Stimulated activated CD4-positive, alpha-beta T cell treated with anti-CD3 and anti-CD28 coated beads, TNF-alpha, amount 100 ng/mL, for 1 hour (primary cell): ENCODE data around the gene DNASE2B.

Source experiments
- DNase-seq, 3 donors: peaks; one replicate each; pipeline ENCODE4 v3.0.0-alpha.2; 2020; ENCODE audit warnings: low read depth in 3 of 3, low spot score in 1 of 3

The DNASE2B gene

DNA sequence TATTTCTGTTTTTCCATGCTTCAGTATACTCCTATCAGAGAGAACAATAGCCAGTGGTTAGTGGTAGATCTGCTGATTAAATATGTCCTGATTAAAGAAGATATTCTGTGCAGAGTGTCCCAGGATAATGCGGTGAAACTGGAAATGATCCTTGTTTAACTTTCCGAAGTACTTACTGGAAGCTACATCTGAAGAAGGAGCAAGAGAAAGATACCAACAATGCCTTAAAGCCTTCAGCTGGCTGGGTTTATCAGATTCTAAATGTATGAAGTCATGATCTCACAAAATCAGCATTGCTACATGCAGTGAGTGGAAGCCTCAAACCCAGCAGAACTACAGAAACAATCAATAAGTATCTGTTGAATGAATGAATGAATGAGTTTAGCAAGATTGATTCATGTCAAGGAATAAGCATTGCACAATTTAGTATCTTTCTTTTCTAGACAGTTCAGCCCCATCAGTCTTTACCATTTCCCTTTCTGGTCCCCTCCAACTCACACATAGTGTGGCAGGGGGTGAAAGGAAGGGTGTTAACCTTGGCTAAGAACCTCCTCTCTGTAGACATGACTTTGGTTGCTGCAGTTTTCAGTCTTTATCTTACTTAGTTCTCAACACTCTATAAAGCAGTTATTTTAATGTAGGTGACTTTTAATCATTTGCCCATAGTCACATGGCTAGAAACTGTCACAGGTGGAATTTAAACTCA lies 24.7 kb upstream of the DNASE2B start:
- no peak for DNase-seq

DNA sequence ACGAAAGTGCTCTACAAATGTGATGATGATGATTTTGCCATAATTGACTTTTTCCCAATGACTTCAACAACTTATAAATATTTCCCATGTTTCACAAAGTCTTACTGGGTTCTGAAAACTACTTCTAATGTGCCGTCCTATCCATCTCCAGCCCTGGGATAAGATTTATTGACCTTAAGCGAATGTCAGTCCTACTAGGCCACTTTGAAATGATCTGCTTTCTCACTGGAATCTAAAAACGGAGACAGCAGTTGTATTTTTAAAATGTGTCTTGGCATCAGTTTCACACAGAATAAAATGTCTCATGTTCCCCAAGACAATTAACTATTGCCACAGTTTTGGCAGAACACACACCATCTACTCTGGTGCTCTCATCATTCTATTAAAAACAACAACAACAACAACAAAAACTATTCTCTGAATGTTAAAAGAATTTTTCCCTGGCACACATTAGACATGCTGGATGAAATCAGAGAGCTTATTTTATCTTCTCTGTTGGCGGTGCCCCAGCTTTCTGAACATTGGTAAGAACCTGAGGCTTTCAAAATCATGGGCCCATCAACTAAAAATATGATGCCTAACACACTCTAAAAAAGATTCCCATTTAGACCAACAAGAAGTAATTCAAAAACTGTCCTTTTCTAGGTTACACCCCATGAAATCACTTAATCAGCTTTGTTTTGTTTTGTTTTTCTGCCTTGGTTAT lies 23.1 kb upstream of the DNASE2B start:
- DNase-seq: no peak

DNA sequence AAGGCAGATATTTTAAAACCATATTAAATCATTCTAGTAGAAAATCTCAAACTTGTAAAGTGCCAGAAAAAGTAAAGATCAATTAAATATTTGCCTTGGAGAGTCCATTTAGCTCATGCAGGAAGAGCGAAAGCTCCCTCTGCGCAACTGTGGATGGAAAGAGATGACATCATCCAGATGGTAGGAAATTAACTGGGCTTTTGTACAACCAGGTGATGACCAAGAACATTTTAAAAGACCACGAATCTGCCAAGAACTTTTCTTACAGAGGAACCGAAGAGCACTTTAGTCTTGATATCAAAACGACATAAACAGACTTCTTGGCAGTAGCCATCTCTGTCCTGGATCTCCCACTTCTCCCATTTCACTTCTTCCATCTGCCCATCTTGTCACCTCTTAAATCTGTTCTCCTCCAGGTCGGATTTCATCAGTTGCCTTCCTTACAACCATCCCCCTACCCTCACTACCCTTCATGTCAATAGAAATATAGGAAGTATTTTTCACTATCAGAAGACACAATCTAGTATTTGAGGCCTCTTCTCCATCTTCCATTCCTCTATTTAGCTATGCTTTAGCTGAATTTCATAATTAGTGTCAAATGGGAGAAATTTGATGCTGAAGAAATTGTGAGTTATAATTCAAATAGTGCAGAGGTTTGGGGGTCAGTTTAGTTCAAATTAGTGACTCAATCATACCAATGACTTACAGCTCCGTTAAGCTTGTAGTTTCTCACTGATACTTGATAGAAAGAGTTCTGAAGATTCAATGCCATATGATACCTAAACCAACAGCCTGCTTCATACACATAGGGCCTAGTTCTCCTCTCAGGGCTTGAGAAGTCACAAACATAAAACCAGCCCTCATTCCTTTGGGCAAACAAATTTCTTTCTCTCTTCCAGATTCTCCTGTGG lies 22.0 kb upstream of the DNASE2B start:
- DNase-seq: no peak

DNA sequence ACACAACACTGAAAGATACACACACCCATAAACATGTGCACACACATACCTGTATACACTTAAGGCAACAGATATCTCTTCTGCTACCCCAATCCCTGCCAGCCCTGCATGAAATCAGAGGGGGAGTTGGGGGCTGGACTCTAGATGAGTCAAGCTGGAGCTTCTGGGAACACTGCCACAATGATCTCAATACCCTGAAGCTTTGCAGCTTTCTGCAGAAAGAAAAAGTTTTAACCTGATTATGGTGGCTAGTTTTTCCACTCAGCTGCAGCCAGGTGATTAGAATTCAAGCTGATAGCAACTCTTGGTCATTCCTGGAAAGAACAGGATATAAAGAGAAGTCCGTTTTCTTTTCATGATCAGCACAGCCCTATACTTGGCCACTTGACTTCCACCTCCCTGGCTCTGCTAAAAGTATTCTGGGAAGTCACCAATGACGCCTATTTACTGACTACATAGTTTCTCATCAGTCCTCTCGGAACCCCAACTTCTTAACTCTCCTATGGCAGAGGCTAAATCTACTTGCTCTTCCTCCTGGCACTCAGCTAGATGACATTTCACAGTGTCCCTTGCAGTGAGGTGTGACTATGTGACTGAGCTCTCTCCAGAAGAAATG lies 20.7 kb upstream of the DNASE2B start:
- DNase-seq: no peak

DNA sequence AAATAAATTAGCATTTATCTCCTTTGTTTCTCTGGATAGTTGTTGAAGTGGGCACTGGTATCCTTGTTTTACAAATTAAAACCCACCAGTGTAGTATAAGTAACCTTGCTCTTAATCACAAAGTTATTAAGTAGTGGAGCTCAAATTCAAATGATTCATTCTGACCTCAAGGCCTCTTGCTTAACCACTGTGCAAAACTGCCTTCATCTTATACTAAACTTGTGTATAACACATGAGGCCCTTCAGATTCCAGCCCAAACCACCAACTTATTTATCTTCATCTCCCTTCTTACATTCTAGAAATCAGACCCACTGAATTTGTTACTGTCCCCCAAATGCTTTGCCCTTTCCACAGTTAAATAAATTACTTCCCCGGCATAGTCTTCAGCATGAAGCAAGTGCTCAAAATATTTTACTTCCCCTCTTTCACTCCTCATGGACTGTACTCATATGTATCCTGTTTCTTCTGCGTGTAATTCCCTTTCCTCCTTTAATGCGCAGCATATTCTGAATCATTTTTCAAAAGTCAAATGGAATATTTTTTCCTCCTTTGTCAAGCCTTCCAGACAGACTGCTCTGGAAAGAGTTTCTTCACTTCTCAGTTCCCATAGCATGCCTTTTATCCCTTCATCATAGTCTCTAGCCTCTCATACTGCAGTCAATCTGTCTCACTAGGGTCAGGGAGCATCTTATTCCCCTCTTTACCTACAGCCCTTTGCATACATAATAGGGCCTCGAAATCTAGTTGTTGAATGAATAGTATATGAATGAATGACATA lies 19.0 kb upstream of the DNASE2B start:
- DNase-seq: no peak

DNA sequence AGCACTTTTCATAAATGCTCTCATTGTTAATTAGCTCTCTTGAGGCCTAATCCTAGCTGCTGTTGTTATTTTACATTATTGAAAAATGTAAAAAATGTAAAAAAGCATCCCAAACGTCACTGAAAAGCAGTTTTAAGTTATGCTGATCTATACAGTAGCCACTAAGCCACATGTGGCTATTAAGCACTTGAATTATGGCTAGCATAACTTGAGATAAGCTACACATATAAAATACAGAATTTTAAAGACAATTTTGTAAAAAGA lies 18.4 kb upstream of the DNASE2B start:
- no peak for DNase-seq

DNA sequence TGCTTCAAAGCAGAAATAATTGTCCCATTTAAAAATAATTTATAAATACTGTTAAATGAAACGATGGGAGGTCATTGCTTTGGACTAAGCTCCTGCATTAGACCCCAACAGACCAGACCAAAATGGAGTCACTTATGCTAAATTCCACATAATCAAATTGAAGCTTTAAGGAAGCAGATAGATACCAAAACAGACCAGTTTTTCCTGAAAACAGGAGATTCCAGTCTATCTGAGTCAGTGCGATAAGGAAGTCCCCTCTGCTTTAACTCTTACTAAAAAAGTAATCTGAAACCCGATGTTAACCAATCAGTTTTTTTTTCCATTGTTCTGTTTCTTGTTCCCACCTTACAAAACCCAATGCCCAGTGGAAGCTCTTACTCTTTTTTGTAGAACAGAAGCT lies 16.2 kb upstream of the DNASE2B start:
- no peak for DNase-seq

DNA sequence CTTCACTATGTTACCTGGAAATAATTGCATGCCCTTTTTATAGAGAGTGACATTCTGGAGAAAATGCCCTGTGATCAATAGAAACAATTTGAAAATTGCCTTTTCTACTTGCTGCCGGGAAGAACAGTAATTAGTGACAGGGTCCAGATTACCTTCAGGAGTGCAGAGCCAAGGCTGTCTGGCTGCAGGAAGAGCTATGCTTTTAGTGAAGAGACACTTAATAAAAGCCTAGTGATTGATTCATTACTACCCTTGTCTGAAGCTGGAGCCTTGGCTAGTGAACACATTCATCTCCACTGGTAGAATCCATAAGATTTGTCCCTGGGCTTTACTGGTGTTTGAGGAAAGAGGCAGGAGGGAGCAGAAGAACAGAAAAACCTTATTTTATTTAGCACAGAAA lies 12.9 kb upstream of the DNASE2B start:
- DNase-seq: no peak

DNA sequence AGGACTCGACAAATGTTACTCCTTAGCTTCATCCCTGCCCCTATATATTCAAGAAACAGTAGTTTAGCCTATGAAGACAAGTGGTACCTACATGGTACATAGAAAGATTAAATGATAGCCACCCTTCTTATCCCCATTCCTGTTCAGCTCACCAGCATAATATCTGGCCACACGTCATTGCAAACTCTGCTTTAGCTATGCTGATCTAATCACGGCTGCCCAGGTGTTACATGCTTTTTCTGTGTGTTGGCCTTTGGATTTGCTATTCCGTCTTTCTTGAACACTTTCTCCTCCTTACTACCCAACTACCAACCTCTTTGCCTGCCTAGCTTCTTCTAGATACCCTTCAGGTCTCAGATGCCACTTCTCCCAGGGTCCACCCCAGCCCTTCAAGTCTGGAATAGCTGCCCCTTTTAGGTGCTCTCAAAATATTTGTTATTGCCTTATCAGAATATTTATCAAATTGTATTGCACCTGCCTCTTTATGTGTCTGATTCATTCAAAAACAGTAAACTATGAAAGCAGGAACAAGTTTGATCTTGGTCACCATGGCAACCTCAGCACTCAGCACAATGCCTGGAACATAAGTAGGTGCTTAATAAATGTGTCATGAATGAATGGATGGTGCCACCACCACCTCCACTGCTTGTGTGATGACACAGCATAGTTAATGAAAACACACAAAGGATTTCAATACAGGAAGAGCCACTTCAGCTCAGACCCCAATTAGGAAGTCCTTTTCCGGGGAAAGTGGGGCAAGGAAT lies 11.4 kb upstream of the DNASE2B start:
- DNase-seq: no peak

DNA sequence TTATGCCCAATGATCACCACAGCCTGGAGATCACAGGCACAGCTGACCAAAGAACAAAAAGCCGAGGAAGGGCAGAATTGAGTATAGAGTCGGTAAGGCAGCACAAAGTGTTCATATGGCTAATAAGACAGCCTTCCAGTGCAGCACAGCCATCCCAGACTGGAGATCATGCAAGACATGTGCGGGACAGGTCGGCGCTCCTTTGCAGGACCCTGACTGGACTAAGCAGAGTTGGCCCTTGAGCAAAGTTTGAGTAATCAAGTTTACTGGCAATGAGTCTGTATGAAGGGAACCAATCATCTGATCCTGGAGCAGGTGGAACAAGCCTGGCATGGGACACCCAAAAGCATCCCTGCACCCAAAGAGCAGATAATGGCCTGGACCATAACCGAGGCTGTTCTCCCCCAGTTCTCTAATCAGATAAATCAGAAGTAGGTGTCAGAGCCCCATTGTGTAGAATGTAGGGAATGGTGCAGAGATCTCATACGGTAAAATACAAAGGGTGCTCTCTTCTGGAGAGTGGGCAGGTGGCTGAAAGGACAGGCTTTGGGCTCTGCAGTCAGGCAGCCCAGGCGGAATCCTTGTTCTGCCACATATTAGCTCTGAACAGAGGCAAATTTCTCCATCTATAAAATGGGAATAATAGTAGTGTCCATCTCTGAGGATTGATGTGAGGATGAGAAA lies 10.7 kb upstream of the DNASE2B start:
- no peak for DNase-seq

DNA sequence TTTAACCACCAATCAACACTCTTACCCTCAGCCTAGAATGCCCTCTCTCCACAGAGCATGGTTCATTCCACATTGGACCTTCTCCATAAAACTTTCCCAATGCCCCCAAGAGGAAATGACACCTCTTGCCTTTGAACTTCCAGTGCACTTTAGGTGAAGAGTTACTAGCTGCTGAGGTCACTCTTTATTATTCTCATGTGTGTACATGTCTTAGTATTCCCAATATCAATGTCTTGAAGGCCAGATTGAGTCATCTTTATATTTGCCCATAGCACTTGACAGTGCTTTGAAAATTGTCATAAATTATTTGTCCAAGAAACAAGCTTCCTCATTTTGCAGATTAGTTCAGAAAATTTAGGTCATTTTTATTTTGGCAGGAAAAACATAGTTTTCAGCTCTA lies 8.1 kb upstream of the DNASE2B start:
- no peak for DNase-seq

DNA sequence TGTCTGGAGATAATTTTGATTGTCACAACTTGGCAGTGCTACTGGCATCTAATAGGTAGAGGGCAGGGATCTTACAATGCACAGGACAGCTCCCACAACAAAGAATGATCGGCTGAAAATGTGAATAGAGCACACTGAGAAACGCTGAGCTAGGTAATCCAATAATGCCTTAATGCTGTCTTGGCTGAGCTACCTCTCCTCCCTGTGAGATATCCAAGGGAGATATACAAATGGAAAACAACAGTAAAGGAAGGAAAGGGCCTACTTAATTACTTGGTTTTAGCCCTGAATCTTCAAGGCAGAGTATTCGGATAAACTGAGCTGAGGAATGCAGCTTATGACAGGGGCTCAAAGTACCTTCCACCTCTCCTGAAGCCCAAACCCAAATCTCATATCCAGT lies 2.9 kb downstream of the DNASE2B start:
- no peak for DNase-seq

DNA sequence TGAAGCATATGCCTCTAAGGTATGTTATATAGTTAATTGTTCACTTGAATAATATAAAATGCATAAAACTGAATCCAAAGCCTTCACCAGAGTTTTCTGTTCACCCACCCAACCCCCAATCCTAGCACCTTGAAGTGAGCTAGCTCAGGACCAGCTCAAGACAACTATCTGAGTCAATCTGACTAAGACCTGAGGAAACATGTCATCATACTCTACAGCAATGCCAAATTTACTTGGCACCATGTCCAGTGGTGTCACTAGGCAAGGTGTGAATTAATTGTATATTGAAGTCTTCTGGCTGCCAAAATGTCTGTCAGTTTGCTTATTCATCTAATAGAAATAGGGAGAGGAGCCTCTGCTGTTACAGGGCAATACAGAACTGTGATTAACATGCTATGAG lies 3.8 kb downstream of the DNASE2B start:
- no peak for DNase-seq

DNA sequence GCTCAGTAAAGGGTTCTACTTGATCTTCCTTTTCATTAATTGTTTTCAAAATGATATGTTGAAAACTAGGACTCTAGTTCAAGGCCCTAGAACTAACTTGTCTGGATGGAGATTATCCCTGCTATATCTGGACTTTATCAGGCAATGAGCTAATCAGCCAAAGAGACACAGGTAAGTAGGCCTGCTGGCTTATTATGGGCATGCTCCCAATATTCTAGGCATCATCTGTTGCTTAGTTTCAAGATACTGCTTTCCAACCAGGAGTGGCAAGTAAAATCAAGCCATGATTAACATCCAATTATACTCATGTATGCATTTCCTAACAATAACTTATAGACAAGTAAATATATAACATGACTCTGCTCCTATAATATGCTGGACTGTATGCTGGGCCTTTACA lies 4.2 kb downstream of the DNASE2B start:
- no peak for DNase-seq

DNA sequence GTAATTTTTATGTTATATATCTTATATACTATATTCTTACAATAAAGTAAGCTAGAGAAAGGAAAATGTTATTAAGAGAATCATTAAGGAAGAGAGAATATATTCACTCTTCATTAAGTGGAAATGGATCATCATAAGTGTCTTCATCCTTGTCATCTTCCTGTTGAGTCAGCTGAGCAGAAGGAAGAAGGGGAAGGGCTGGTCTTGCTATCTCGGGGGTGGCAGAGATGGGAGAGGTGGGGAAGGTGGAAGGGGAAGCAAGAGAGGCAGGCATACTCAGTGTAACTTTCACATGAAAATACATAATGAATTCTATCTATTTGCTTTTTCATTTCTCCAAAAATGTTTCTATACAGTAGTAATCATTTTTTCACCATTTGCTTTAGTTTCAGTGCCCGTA lies 5.1 kb downstream of the DNASE2B start:
- no peak for DNase-seq

DNA sequence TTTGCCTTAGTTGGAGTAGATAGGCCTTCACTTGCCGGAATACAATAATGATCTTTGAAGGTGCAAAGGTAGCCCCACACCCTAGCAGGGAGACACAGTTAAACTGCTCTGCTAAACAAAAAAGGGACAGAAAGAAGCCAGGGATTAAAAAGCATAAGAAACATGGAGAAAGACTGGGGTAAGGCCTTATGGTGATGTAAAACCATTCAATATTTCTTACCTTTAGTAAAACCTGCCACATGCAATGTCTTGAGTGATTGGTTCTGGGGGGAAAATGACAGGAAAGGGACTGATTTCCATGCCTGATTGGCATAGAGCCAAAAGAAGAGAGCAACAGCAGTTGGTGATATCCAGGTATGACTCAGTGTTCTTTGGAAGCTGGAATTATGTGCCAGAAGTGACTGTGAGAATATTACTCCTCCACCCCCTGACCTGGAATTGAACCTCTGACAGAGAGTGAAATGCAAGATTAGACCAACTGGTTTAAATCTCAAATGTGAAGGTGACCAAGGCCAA lies 8.1 kb downstream of the DNASE2B start:
- no peak for DNase-seq

DNA sequence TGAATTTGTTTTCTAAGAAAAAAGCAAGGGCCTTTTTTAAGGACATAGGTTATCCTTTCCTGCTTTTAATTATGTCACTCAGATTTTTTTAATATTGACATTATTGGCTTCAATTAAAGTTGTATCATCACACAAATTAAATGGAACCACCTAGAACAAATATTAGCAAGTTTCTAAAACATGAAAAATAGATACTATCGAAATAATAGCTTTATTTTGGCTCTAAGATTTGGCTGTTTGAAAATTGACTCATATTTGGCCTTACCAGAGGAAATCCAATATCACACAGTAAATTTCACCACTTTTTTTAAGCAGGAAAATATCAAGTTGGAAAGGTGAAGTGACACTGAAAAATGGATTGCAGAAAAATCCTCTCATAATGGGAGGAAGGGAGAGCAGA lies 9.2 kb downstream of the DNASE2B start:
- no peak for DNase-seq

DNA sequence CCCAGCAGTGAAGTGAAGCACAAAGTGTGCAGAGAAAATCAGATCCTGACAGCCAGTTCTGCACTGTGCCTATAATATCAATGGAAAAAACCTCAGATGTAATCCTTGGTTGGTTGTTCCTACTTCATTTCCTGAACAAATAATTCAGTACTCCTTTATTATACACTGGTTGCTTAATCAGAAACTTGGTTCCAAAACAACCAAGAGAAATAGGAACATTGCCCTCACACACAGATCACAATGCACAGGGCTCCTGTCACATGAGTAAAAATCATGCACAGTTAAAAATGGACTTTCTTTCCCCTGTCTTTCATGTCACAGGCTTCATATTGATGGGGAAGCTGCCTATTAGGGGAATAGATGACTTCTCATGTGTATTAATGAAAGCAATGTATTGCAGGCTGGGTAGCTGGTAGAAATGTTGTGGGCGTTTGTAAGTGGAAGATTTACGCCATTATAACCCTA lies 9.7 kb downstream of the DNASE2B start:
- no peak for DNase-seq

DNA sequence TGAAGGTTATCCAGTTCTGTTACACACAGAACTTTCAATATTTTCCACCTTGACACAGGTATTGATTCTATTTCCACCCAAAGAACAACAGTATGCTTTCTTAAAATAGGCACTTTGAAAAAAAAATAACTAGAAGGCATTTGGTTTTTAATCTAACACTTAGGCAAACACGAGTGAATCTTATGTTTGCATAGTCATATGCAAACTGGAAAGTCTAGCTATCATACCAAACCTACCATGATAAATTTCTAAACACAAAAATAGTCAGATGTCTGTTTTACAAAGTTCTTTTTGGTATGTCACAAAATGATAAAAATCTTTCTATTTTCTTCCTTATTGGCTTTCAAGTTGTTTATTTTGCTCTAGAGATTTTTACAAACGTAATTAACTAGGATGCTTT lies 11.6 kb downstream of the DNASE2B start:
- no peak for DNase-seq
